AG09309 (cell line): ENCODE measurements around the gene CLDN1.

Source experiments
- DNase-seq: peaks from one replicate; pipeline ENCODE4 v3.0.0-alpha.2; 2010; ENCODE audit warnings: low read depth
- H3K4me3 ChIP-seq: 2 replicates; pipeline ENCODE4 v1.5.1; 2011; ENCODE audit warnings: mild to moderate bottlenecking, low read depth, low read length, moderate library complexity; ENCODE audit not compliant: control insufficient read depth
- TF ChIP-seq, protein P1 (sequence below): IDR thresholded peaks from 2 replicates; pipeline ENCODE4 v1.5.1; 2011; ENCODE audit warnings: mild to moderate bottlenecking, low read depth, low read length, inconsistent platforms; ENCODE audit not compliant: insufficient read depth, control insufficient read depth; ENCODE audit errors: missing control alignments

CLDN1 gene

DNA sequence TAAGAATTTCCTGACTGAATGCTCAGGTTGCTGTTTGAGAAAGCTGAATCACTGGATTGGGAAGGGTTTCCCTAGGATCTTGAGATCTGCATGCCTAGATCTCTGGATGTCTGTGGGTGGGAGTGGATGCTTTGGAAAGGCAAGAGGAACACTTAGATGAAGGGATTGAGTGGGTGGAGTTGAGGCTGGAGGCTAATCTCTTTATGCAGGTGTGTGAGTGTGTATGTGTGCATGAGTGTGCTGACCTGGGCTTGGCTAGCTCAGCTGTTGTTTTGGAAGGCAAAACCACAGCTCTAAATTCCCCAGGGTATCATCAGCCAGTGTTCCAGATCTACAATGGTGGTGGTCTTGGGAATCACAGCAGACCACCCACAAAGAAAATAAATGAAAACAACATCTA, 60.5 kb downstream of the CLDN1 start:
- TF ChIP-seq, protein P1, sequence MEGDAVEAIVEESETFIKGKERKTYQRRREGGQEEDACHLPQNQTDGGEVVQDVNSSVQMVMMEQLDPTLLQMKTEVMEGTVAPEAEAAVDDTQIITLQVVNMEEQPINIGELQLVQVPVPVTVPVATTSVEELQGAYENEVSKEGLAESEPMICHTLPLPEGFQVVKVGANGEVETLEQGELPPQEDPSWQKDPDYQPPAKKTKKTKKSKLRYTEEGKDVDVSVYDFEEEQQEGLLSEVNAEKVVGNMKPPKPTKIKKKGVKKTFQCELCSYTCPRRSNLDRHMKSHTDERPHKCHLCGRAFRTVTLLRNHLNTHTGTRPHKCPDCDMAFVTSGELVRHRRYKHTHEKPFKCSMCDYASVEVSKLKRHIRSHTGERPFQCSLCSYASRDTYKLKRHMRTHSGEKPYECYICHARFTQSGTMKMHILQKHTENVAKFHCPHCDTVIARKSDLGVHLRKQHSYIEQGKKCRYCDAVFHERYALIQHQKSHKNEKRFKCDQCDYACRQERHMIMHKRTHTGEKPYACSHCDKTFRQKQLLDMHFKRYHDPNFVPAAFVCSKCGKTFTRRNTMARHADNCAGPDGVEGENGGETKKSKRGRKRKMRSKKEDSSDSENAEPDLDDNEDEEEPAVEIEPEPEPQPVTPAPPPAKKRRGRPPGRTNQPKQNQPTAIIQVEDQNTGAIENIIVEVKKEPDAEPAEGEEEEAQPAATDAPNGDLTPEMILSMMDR, result no peak
- H3K4me3 ChIP-seq, result no peak overlapping the region
- DNase-seq, result no peak

DNA sequence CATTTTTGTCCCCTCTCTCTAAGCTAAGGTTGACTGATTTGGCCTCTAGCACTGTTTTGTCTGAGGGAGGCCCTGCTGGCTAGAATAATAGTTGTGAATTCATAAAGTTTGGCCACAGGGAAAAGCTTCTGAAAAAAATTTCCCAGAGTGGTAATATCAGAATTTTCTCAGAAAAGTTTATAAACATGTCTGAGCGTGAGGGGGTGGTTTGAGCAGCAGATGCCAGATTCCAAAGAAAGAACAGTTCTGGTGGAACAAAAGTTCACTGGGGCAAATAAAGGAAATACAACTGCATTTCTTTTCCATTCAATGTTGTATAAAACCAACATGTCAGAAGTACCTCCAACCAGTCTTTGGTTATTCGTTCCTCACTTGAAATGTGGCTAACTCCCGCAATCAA, 61.2 kb downstream of the CLDN1 start:
- DNase-seq, result no peak
- no peak overlapping the region for H3K4me3 ChIP-seq
- TF ChIP-seq, protein P1, result no peak

DNA sequence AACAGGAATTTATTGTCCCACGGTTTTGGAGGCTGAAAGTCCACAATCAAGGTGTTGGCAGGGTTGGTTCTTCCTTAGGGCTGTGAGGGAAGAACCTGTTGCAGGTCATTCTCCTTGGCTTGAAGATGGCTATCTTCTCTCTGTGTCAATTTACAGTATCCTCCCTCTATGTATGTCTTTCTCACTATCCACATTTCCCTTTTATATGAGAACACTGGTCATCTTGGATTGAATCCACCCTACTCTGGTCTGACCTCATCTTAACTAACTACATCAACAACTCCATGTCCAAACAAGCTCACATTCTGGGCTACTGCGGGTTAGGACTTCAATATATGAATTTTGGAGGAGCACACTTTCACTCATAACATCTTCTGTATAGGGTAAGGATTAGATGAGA, 61.9 kb downstream of the CLDN1 start:
- no peak for DNase-seq
- H3K4me3 ChIP-seq, result no peak overlapping the region
- TF ChIP-seq, protein P1, result no peak

DNA sequence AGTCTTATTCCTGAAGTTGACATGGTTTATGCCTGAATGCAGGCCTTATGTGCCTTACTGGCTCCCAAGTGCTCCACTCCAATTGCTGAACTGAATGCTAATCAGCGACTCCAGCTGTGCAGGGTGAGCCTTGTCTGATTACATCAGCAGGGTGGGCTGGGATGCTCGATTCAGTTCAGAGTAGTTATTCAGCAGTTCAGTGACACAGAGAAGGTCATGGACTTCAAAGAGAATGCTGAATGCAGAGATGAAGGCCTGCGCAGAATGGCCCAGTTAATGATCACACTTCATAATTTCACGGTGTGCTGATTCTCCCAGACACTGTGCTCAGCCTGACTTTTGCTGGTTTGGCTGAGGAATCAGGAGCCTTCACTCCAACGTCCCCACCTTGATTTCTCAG, 63.6 kb downstream of the CLDN1 start:
- TF ChIP-seq, protein P1, result no peak
- no peak overlapping the region for H3K4me3 ChIP-seq
- no peak for DNase-seq
